Neural cell (in vitro differentiated cells): ENCODE data around the gene INSIG2. TPM values are rescaled to one million over a fixed set of nuclear protein-coding genes. Genes with fewer than 3 reads are reported as not detected.

Experiments
- H2AFZ ChIP-seq: fragments of 200-600, 300-800 bp; sonication (generic), shearing (Covaris generic); 2 replicates; pipeline ENCODE4 v1.6.0; 2014; ENCODE audit warnings: low read depth, mild to moderate bottlenecking, antibody characterized with exemption, low read length, moderate library complexity
- H3F3A ChIP-seq: fragments of 200-600 bp; shearing (Covaris generic); 2 replicates; pipeline ENCODE4 v1.6.1; 2016; ENCODE audit warnings: mild to moderate bottlenecking, moderate library complexity, mixed read lengths, antibody characterized with exemption, low read length; ENCODE audit not compliant: insufficient read depth, poor library complexity, severe bottlenecking
- H3K27ac ChIP-seq: fragments of 200-600, 300-800 bp; sonication (generic), shearing (Covaris generic); 2 replicates; pipeline ENCODE4 v1.5.1; 2014; ENCODE audit warnings: mild to moderate bottlenecking, low read length, moderate library complexity
- H3K27me3 ChIP-seq: fragments of 300-800, 200-600 bp; sonication (generic), shearing (Covaris generic); 2 replicates; pipeline ENCODE4 v1.6.0; 2014; ENCODE audit warnings: mild to moderate bottlenecking, low read depth, low read length, moderate library complexity; ENCODE audit not compliant: insufficient read depth
- H3K36me3 ChIP-seq: fragments of 300-800, 200-600 bp; sonication (generic), shearing (Covaris generic); 2 replicates; pipeline ENCODE4 v1.5.1; 2014; ENCODE audit warnings: mild to moderate bottlenecking, antibody characterized with exemption, low read length, moderate library complexity; ENCODE audit not compliant: insufficient read depth
- H3K4me2 ChIP-seq: fragments of 300-800, 200-600 bp; sonication (generic), shearing (Covaris generic); 2 replicates; pipeline ENCODE4 v1.6.0; 2014; ENCODE audit warnings: mild to moderate bottlenecking, low read length
- H3K4me3 ChIP-seq: fragments of 300-800, 200-600 bp; sonication (generic), shearing (Covaris generic); 2 replicates; pipeline ENCODE4 v1.5.1; 2014; ENCODE audit warnings: mild to moderate bottlenecking, low read length, moderate library complexity
- H3K79me2 ChIP-seq: fragments of 200-600 bp; shearing (Covaris generic); replicated peaks from 2 replicates; pipeline ENCODE4 v1.6.0; 2014; ENCODE audit warnings: mild to moderate bottlenecking, low read length, moderate library complexity; ENCODE audit not compliant: insufficient read depth
- H3K9ac ChIP-seq: fragments of 300-800, 200-600 bp; sonication (generic), shearing (Covaris generic); 2 replicates; pipeline ENCODE4 v1.6.1; 2016; ENCODE audit warnings: mild to moderate bottlenecking, low read length, mixed read lengths
- H3K9me2 ChIP-seq: fragments of 200-600 bp; shearing (Covaris generic); 2 replicates; pipeline ENCODE4 v1.6.1; 2016; ENCODE audit warnings: mild to moderate bottlenecking, low read length, mixed read lengths; ENCODE audit not compliant: insufficient read depth
- H3K9me3 ChIP-seq: fragments of 200-600, 300-800 bp; sonication (generic), shearing (Covaris generic); 2 replicates; pipeline ENCODE4 v1.6.1; 2016; ENCODE audit warnings: mild to moderate bottlenecking, mixed run types, low read length, moderate library complexity, mixed read lengths
- H4K20me1 ChIP-seq: fragments of 200-600 bp; shearing (Covaris generic); 2 replicates; pipeline ENCODE4 v1.6.1; 2016; ENCODE audit warnings: mild to moderate bottlenecking, mixed run types; ENCODE audit not compliant: insufficient read depth
- CTCF ChIP-seq: fragments of 450-650 bp; IDR thresholded peaks from 2 replicates; pipeline ENCODE4 v1.5.1; 2014; ENCODE audit warnings: antibody characterized with exemption, mild to moderate bottlenecking, moderate library complexity; ENCODE audit not compliant: poor library complexity, severe bottlenecking
- EP300 ChIP-seq: fragments of 450-650 bp; conservative IDR thresholded peaks from 2 replicates; pipeline ENCODE4 v1.6.1; 2014; ENCODE audit warnings: antibody characterized with exemption, mild to moderate bottlenecking, moderate library complexity; ENCODE audit not compliant: poor library complexity, severe bottlenecking
- EZH2 ChIP-seq: fragments of 200-600, 300-800 bp; shearing (Covaris generic), sonication (generic); IDR thresholded peaks from 2 replicates; pipeline ENCODE4 v1.6.1; 2014; ENCODE audit warnings: antibody characterized with exemption, low read length, borderline replicate concordance, mild to moderate bottlenecking; ENCODE audit not compliant: insufficient read depth, poor library complexity, severe bottlenecking
- MXI1 ChIP-seq: fragments of 450-650 bp; conservative IDR thresholded peaks from 2 replicates; pipeline ENCODE4 v1.6.1; 2014; ENCODE audit warnings: antibody characterized with exemption, mild to moderate bottlenecking; ENCODE audit not compliant: poor library complexity, severe bottlenecking
- POLR2AphosphoS5 ChIP-seq: IDR thresholded peaks from 2 replicates; pipeline ENCODE4 v1.6.1; 2012
- RAD21 ChIP-seq: fragments of 450-650 bp; conservative IDR thresholded peaks from 2 replicates; pipeline ENCODE4 v1.6.1; 2014; ENCODE audit warnings: antibody characterized with exemption, mild to moderate bottlenecking, moderate library complexity
- REST ChIP-seq: IDR thresholded peaks from 2 replicates; pipeline ENCODE4 v1.6.1; 2012; ENCODE audit warnings: borderline replicate concordance
- SMC3 ChIP-seq: fragments of 450-650 bp; conservative IDR thresholded peaks from 2 replicates; pipeline ENCODE4 v1.6.1; 2014; ENCODE audit warnings: antibody characterized with exemption, mild to moderate bottlenecking, moderate library complexity; ENCODE audit not compliant: poor library complexity
- TAF1 ChIP-seq: IDR thresholded peaks from 2 replicates; pipeline ENCODE4 v1.6.1; 2012; ENCODE audit warnings: low read depth
- polyA plus RNA-seq: library from polyadenylated mRNA; depleted of rRNA; stranded (reverse); fragments of >200 nt; gene quantifications from 2 replicates; pipeline ENCODE4 v1.2.3, GENCODE V29; 2014

The INSIG2 gene
- polyA plus RNA-seq, 1 donor from 2014 or later = 30.3 TPM

- TF ChIP-seq SMC3 = no peak
- no peak for TF ChIP-seq MXI1
- TF ChIP-seq TAF1 = no peak
- no peak for TF ChIP-seq EP300
- TF ChIP-seq CTCF = no peak
- no peak for TF ChIP-seq POLR2AphosphoS5
- no peak for TF ChIP-seq EZH2
- no peak for TF ChIP-seq REST
- TF ChIP-seq RAD21 = no peak
- Histone ChIP-seq H3K4me2 (no peak overlapping the region), H3K4me3 (no peak overlapping the region)
Measured at GRCh38 chr2:118151831-118152230, 63.6 kb downstream of the INSIG2 start.

GRCh38 chr2:118153433-118153832 lies 65.2 kb downstream of the INSIG2 start:
- Histone ChIP-seq H3K9ac (no peak overlapping the region), H3K4me3 (no peak overlapping the region), H3K4me2 (no peak overlapping the region), H3F3A (no peaks in the 10 kb centered on the region), H4K20me1 (no peaks in the 10 kb centered on the region), H3K27ac (no peak overlapping the region), H3K79me2 (no peaks in the 10 kb centered on the region), H3K9me3 (no peaks in the 10 kb centered on the region), H2AFZ (no peak overlapping the region), H3K36me3 (no peaks in the 10 kb centered on the region), H3K27me3 (no peaks in the 10 kb centered on the region), H3K9me2 (no peaks in the 10 kb centered on the region)
- TF ChIP-seq TAF1 (no peak), MXI1 (no peak), REST (no peak), EZH2 (no peak), SMC3 (no peak), POLR2AphosphoS5 (no peak), CTCF (no peak), RAD21 (no peak), EP300 (no peak)

More at GRCh38 chr2:118151831-118152230, 63.6 kb downstream of the INSIG2 start:
- H2AFZ ChIP-seq = no peak overlapping the region
- no peaks in the 10 kb centered on the region for H3K36me3 ChIP-seq
- no peak overlapping the region for H3K9ac ChIP-seq
- H3K9me2 ChIP-seq = no peaks in the 10 kb centered on the region
- no peaks in the 10 kb centered on the region for H3K79me2 ChIP-seq
- H3K9me3 ChIP-seq = no peaks in the 10 kb centered on the region
- no peaks in the 10 kb centered on the region for H3F3A ChIP-seq
- H4K20me1 ChIP-seq = no peaks in the 10 kb centered on the region
- H3K27me3 ChIP-seq = no peaks in the 10 kb centered on the region
- no peak overlapping the region for H3K27ac ChIP-seq
